Activated CD8-positive, alpha-beta memory T cell treated with anti-CD3 and anti-CD28 coated beads for 1 hour (primary cell): ENCODE results near the gene TUBAL3.
A peak's percentile ranks its signal among the peaks of the same experiment; 100 is the strongest.

ENCODE experiments used
- DNase-seq, 2 donors: peaks; one replicate each; pipeline ENCODE4 v3.0.0-alpha.2; 2020; ENCODE audit warnings: low read depth in 1 of 2; ENCODE audit errors: extremely low read depth in 1 of 2

Gene TUBAL3

DNA sequence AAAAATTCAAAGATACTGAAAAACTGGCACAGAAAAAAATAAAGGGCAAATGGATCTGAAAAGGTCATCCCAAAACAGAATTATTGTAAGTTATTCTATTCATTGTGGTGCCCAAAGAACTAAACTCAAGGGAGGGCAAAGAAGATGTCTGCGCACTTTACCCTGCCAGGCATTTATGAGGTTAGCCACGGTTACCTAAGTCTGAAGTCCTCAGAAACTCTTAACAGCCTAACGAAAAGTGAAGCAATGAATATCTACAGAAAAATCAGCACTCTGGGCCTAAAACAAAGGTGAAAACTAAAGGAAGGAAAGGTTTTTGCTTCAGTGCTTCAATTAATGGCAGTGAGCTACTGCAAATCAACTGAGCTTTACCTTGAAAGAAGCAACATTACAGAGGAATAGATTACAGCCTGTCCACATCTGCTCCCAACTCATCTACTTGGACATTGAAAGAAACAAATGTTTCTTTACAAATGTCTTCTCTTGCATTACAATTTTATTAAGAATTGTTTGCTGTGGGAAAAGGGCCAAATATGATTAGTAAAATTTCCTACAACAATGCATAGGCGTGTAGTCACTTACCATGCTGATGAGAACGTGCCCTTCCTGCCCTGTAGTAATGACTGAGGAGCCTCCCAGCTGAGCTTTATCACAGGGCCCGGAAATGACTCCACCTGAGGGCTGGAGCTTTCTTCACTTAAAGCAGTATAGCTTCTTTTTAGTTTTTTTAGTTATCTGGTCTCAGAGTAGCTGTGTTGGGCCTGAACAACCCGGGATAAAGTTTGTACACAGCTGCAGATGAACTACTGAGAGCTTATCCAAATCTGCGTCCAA is at the start of gene TUBAL3:
TUBAL3 (minus strand) TSS at position 621 of the 834 bp plus-strand sequence; CDS start at position 585, 36 bp downstream.
- DNase-seq: no peak

DNA sequence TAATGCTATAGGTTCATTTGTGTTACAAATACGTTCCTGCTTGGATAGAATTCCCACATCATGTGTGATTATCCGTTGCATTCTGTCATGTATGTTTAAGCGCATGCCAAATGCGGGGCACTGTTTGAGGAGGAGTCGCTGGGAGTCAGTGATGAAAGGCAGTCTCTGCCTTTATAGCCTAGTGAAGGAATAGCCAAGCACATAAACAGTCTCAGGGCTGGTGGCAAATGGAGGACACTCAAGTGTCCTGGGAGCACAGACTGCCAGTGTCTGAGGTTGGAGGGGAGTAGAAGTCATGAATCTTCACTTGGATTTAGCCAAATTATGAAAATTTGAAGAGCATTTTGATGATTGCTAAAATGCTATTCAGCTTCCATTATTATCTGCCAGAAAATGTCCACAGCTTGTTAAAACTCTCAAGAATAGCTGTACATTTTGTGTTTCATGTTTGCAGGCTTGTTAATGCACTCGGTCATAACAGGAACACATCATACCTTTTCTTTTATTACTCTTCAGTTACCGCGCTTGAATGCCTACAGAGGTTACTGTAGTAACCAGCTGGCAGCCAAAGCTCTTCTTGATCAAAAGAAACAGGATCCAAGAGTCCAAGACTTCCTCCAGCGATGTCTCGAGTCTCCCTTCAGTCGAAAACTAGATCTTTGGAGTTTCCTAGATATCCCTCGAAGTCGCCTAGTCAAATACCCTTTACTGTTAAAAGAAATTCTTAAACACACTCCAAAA is 49.3 kb upstream of the TUBAL3 start:
- no peak for DNase-seq

DNA sequence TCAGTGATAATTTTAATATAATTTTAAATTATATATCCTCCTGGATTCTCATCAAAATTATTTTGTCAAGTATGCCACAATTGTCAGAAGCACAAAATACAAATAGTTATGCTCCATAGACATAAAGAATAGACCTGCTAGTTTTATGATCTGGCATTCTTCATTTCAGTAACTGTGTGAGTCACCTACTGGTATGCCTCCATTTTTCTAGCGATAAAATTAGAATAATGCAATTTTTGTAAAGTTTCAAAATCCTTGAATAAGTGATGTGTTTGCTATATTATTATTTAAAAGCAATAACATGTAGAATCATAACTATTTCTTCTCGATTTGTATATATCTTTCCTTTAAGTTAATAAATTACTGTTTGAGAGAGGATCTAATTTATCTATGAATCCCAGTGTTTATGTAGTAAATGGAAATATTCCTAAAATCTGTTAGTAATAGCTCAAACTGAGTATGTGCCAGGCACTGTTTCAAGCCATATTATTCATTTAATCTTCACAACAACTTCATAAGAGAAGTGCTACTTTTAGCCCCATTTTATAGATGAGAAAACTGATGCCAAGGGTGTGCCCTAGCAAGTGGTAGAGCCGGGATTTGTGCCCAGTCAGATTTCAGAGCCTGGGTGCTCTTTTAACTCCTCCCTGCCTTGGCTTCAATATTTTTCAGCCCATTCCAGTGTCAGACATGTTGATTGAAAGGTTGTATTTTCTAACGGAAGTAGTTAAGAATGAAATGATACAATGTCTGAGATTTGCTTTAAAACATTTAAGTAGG is 46.2 kb upstream of the TUBAL3 start:
- DNase-seq: no peak

DNA sequence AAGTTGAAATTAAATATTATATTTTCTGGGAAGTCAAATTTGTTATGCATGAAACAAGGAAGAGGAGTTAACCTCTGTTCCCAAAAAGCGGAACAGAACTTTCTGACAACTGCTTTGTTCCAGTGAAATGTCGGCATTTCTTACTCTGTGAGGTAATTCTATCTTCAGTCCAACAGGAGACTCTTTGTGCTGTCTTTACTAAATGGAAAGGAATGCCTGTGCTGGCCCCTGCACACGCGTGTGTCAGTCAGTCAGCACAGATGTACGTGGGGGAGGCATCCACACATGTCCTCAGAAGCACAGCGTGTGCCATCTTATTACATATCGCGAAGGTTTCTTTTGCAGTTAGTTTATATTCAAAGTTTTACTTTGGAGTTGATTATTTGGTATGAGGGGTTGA is 45.2 kb upstream of the TUBAL3 start:
- no peak for DNase-seq

DNA sequence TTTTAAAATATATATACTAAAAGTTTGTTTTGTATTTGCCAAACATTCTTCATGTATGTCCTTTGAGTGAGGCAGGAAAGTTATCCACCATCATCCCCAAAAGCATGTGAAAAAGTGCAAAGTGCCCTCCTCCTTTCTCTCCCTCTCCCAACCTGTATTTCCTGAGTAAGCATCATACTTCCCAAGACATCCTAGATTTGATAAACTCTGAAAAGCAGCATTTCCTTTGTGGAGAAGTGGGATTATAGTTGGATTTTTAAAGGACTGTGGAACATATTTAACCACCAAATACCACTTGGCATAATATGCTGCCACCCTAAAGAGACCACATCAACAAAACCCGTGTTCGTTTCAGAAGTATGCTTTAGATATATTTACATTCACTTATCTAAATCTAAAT is 44.6 kb upstream of the TUBAL3 start:
- no peak for DNase-seq

DNA sequence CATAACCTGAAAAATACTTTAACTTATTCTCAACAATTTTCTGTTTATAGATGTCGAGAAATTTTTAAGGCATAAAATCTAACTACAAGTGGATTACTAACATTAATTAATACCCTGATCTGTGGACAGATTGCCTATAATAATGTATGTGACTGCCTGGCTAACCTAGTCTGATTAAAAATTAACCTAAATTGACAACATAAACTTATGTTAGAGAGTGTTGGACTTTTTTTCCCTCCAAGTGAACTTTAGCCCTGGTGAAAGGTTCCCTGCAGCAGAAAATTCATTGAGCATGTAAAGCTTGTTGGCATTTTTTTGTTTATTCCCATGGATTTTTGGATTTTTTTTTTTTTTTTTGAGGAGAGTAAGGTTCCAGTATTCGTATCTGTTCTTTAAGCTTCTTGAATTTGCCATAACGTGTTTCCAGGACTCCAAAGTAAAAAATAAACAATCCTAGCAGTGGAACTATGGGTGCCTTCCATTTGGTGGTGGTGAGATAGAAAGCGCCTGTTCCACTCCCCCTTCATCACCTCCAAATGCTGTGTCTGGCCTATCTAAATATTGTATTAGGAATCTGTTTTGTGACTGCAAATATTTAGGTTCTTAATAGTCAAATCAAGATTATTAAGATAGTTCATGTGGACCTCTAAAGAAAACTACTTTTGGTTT is 43.8 kb upstream of the TUBAL3 start:
- DNase-seq: no peak

DNA sequence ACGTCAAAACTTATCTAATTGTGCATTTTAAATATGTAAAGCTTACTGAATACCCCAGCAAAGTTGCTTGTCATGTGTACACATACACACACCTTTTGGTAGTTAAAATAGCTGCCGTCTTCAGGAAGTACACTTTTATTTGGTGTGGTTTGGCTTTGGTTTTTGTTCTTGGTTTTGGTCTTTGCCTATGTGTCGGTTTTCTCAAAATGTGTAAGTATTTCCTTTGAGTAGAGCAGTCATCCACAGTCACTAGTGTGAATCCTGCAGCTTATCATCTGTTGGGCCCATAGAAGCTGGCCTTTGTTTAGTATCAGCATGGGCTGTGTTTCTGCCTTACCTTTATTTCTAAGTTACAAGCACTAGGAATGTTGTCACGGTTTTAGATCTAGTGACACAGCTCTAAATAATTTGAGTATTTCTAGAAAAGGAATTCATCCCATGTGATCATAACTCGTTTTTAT is 43.0 kb upstream of the TUBAL3 start:
- no peak for DNase-seq

DNA sequence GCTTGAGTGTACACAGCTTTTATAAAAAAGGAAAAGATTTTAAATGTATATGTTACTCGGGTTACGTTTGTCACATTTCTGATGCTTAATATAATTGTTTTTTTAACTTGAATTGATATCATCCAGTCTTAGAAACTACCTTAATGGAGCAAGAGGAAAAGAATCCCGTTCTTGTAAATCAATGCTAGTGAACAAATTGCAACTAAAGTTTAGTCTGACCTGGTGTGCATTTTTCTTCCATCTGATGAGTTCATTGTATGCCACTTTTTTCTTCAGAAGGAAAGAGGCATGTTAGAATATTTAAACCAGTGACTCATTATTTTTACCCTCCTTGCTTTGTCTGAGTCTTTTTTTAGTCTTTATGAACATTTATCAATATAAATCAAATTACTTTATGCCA is 42.4 kb upstream of the TUBAL3 start:
- no peak for DNase-seq

DNA sequence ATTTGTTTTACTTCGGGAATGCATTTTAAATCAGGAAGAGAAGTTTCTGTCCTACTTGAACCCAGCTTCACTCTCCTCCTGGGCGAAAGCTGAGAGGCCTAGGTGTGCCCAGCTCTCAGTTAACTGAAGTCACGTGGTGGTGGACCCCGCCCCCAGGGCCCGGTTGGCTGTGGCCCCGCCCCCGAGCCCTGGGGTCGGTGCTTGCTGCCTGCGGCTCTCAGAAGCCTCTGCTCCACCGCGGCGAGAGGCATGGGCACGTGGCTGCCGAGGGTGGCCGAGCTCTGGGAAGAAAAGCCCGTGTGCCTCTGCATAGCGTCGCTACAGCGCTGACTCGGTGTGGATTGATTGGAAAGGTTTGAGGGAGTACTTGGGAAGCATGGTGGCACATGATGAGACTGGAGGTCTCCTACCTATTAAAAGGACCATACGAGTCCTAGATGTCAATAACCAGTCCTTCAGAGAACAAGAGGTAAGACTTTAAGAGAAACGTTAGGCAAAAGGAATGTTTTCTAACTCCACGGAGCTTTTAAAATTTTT is 41.8 kb upstream of the TUBAL3 start:
- DNase-seq: peak; percentile 26 to 68

DNA sequence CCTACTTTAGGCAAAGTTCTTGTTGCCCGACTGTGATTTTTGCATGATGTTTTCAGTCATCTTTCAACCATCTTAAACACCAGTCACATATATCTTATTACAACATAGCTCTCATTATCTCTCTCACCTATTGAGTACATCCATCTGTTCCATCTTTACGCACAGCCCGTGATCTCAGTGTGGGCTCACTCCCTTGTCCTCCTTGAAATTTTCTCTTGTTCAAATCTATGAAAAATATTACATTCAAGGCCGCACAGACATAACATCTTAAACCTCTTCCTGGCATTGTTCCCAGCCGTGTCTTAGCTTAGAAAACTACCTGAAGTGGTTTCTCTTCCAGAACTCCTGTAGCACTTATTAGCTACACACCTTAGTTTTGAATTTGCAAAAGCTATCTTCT is 40.4 kb upstream of the TUBAL3 start:
- DNase-seq: no peak

DNA sequence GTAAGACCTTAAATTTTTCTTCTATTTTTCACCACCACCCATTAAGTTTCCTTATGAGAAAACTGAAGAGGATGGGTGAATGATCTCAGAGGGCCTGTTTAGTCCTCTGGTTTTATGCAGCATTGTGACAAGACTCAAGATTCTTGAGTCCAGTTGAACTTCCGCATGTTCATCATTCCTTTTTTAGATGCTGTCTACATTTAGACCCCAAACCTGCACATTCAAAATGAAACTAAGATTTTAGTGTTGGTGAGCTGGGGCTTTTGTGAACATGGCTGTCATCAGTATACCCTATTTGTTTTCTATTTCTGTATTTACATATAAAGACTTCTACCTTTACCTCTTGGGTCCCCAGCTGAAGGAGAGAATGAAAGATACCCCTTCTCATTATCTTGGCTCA is 38.8 kb upstream of the TUBAL3 start:
- no peak for DNase-seq

DNA sequence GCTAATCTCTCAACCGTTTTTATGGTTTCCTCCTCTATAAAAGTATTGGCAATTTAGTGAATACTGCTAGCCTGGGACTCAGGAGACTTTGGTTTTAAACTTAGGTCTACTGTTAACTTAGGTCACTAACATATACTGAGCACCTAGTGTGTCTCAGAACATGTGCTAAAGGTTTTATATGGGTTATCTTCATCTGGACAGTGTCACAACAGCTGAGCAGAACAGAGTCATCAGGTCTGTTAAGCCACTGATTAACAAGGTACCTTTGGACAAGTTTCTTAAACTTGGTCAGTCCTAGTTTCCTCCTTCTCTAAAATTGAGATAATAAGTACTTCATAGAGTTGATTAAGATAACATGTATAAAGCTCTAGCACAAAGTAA is 38.4 kb upstream of the TUBAL3 start:
- DNase-seq: no peak

DNA sequence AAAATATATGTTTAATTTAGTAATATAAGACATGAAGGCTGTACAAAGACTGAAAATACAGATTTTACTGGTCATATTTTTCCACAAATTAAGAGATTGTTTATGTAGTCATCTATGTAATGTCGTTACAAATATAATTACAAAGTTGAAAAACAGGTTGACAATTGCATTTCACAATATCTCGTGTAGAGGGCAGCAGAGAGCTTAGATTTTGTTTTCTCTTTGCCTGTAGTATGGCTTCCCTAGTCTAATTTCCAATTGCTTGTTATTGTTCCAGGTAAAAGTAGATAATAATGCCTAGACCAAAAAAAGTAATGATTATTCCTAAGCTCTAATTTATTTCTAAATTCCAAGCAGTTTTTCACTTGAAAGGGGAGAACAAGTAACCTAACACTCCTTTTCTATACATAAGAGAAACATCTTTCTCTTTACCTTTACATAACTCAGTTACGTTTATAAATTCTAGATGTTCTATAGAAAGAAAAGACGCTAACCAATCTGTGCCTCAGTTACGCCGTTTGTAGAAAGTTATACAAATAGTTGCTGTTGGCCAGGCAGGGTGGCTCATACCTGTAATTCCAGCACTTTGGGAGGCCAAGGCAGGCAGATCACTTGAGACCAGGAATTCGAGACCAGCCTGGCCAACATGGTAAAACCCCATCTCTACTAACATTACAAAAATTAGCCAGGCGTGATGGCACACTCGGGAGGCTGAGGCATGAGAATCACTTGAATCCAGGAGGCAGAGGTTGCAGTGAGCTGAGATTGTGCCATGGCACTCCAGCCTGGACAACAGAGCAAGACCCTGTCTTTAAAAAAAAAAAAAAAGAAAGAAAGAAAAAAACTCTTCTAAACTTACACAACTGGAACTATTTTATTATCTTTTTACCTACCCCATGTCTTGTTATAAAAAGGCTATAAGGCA is 37.7 kb upstream of the TUBAL3 start:
- DNase-seq: no peak

DNA sequence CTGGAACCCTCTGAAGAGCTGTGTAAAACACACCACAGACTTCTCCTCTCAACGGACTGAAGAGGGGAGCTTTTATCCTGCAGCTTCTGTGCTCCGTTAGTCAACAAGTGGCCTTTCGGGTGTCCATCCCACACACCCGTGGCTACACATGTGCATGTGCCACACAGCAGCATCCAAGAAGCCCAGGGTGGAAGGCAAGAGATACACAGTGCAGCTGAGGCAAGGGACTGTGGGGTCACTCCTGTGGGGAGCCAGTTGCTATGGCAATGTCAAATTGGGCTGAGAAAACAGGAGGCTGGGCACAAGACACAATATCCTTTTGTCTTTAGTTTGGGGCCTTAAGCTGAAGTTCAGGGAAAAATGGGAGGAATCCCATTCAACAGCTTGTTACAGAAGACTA is 36.5 kb upstream of the TUBAL3 start:
- no peak for DNase-seq

DNA sequence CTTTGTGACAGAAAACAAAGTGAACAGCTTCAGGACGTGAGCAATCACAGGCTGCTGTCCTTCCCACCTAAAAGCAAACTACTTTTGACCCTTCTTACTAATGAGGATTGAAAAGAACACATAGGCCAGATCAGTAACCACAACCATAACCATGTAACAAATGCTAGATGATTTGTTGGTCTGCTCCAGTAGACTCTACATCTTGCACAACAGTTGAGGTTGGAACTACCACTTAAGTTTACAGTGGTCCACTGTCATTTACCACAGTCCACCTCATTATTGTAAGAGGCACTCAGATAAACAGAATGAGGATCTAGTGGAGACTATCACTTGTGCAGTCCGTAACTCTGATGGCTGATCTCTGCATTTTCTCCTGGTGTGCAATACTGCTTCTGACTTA is 35.6 kb upstream of the TUBAL3 start:
- DNase-seq: no peak

DNA sequence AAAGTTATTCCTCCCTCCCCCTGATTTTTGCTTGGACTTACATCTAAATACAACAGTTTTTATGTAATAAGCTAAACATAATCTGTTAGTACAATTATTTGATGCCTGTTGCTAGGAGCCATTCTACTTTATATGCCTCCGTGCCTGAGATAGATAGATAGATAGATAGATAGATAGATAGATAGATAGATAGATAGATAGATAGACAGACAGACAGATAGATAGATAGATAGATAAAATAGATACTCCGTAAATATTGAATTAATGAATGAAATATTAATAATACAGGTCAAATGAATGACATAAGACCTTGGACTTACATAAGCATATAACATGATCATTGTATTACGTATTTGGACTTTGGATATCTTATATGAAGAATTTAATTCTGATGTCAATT is 30.7 kb upstream of the TUBAL3 start:
- DNase-seq: no peak

DNA sequence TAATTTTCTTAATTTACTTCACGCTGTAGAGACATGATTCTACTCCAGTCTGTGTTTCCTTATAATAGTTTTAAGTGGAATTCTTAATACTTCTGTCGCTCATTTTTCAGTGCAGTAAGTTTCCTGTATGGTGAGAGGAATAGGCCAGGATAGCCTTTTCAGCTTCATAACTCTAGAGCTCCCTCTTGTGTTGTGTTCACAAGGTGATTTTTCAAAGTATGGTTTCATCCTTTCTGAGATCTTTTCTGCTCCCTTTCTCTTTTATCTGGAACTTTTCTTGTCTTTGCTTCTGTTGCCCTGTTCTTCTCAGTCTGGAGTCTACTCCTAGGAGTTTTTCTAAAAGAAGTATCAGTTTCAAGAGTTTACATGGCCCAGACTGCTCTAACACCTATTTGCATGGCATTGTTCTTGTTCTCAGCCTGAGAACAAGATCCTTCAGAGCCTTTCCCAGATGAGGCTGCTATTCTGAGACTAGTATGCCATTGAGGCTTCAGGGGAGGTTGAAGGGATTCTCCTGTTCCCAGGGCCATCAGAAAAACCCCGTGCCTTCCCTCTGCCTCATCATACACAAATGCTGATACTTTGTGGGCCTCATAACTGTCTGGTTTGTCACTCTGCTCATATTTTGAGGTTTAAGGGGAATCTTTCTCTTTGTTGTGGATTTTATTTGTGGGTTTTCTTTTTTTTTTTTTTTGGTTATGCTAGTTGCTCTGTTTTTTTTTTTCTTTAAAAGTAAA is 29.6 kb upstream of the TUBAL3 start:
- no peak for DNase-seq

DNA sequence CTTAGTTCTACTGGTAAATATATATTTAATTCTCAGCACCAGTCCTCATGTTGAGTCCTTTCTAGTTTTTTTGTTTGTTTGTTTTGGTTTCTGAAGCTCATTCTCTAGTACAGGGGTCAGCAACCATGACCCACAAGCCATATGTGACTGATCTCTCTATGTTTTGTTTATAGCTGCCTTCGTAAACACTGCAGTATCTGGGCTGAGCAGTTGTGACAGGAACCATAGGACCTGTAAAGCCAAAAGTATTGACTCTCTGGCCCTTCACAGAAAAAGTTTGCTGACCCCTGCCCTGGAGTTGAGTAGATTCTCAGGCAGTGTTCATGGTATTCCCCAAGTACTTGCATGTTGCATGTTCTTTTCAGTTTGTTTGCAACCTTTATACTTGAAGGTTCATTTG is 28.6 kb upstream of the TUBAL3 start:
- DNase-seq: no peak

DNA sequence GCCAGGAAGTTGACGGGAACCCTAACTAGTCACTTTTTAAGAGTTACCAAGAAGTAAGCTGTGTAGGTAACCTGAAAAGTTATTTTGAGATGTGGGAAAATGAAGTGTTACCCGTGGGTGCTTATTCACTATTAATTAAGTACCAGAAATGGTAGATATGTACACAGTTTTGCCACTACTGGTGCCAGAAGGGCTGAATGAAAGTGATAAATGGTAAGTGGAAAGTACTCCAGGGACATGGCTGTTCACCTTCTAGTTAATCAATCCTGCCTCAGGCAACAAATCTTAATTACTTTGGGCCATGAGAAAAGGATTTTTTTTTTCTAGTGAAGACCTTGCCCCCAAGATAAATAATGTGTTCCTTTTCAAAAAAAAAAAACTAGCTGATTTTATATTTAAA is 23.5 kb upstream of the TUBAL3 start:
- no peak for DNase-seq
